SU-DHL-6 (cell line): ENCODE results near the gene PGM2.

Experiments used
- H2AFZ ChIP-seq: fragments of 200-600 bp; sonication (generic); 2 replicates; pipeline ENCODE4 v1.6.1; 2014; ENCODE audit warnings: low read depth, mild to moderate bottlenecking, moderate library complexity, mixed read lengths, antibody characterized with exemption, low read length; ENCODE audit not compliant: severe bottlenecking
- H3F3A ChIP-seq: fragments of 200-600 bp; shearing (Covaris generic); 2 replicates; pipeline ENCODE4 v1.6.0; 2016; ENCODE audit warnings: antibody characterized with exemption, mild to moderate bottlenecking; ENCODE audit not compliant: insufficient read depth
- H3K27ac ChIP-seq: fragments of 200-600 bp; sonication (generic); 2 replicates; pipeline ENCODE4 v1.5.1; 2016; ENCODE audit warnings: low read depth, mild to moderate bottlenecking, low read length, moderate library complexity, mixed read lengths
- H3K27me3 ChIP-seq: fragments of 200-600 bp; sonication (generic), shearing (Covaris generic); 2 replicates; pipeline ENCODE4 v1.6.0; 2014; ENCODE audit warnings: mild to moderate bottlenecking, low read length
- H3K36me3 ChIP-seq: fragments of 200-600 bp; sonication (generic); 2 replicates; pipeline ENCODE4 v1.6.1; 2014; ENCODE audit warnings: mild to moderate bottlenecking, low read length, mixed read lengths
- H3K4me2 ChIP-seq: fragments of 300-600, 200-600 bp; shearing (Covaris generic), sonication (generic); 2 replicates; pipeline ENCODE4 v1.6.0; 2014; ENCODE audit warnings: low read length, low read depth, mild to moderate bottlenecking; ENCODE audit not compliant: poor library complexity, severe bottlenecking
- H3K4me3 ChIP-seq: fragments of 200-600 bp; sonication (generic); 2 replicates; pipeline ENCODE4 v1.5.1; 2014; ENCODE audit warnings: antibody characterized with exemption, low read length, mild to moderate bottlenecking, mixed read lengths; ENCODE audit not compliant: insufficient read depth, poor library complexity, severe bottlenecking
- H3K79me2 ChIP-seq: fragments of 200-600 bp; sonication (generic); 2 replicates; pipeline ENCODE4 v1.6.1; 2014; ENCODE audit warnings: mild to moderate bottlenecking, low read length, moderate library complexity; ENCODE audit not compliant: insufficient read depth
- H3K9ac ChIP-seq: fragments of 200-600 bp; sonication (generic); 2 replicates; pipeline ENCODE4 v1.7.0; 2014; ENCODE audit warnings: mild to moderate bottlenecking, low read length
- H3K9me2 ChIP-seq: fragments of 200-600 bp; sonication (generic); replicated peaks from 2 replicates; pipeline ENCODE4 v1.6.1; 2014; ENCODE audit warnings: low read length; ENCODE audit not compliant: insufficient read depth
- H3K9me3 ChIP-seq: fragments of 200-600 bp; sonication (generic); 2 replicates; pipeline ENCODE4 v1.6.1; 2014; ENCODE audit warnings: low read length, mixed read lengths; ENCODE audit not compliant: insufficient read depth
- H4K20me1 ChIP-seq: fragments of 200-600 bp; sonication (generic); 2 replicates; pipeline ENCODE4 v1.6.1; 2014; ENCODE audit warnings: low read depth, mild to moderate bottlenecking, antibody characterized with exemption, low read length, moderate library complexity, mixed read lengths
- CTCF ChIP-seq: fragments of 200-600 bp; sonication (generic); IDR thresholded peaks from one replicate; pipeline ENCODE4 v1.5.1; 2017; ENCODE audit warnings: antibody characterized with exemption, mild to moderate bottlenecking, low read length, moderate library complexity; ENCODE audit not compliant: insufficient read depth, poor library complexity, severe bottlenecking
- EZH2phosphoT487 ChIP-seq: fragments of 200-600 bp; sonication (generic), shearing (Covaris generic); conservative IDR thresholded peaks from 2 replicates; pipeline ENCODE4 v1.6.1; 2018; ENCODE audit warnings: mild to moderate bottlenecking, antibody characterized with exemption, low read length, moderate library complexity, mixed read lengths

The PGM2 gene

GRCh38 chr4:37867102-37867501 lies 40.6 kb downstream of the PGM2 start:
- no peaks in the 10 kb centered on the region for H3K9me2 ChIP-seq
- no peak overlapping the region for H3K4me2 ChIP-seq

GRCh38 chr4:37868238-37868637 lies 41.8 kb downstream of the PGM2 start:
- TF ChIP-seq EZH2phosphoT487 (no peak), CTCF (no peak)
- Histone ChIP-seq H3K9ac (no peak overlapping the region), H3K4me3 (no peak overlapping the region), H3F3A (no peaks in the 10 kb centered on the region), H3K9me3 (no peaks in the 10 kb centered on the region), H3K27ac (no peak overlapping the region), H3K4me2 (no peak overlapping the region), H3K36me3 (no peaks in the 10 kb centered on the region), H4K20me1 (no peaks in the 10 kb centered on the region), H3K27me3 (no peaks in the 10 kb centered on the region), H2AFZ (no peak overlapping the region), H3K9me2 (no peaks in the 10 kb centered on the region), H3K79me2 (no peaks in the 10 kb centered on the region)

More at GRCh38 chr4:37867102-37867501, 40.6 kb downstream of the PGM2 start:
- no peaks in the 10 kb centered on the region for H4K20me1 ChIP-seq
- no peaks in the 10 kb centered on the region for H3K79me2 ChIP-seq
- H3K27ac ChIP-seq: no peak overlapping the region
- H3K9ac ChIP-seq: no peak overlapping the region
- no peak overlapping the region for H2AFZ ChIP-seq
- no peaks in the 10 kb centered on the region for H3K27me3 ChIP-seq
- no peak overlapping the region for H3K4me3 ChIP-seq
- no peak for TF ChIP-seq CTCF
- no peak for TF ChIP-seq EZH2phosphoT487
- peaks cover 9% of the 10 kb centered on the region; the same call in 1 of the 2 replicates for H3K36me3 ChIP-seq
- no peaks in the 10 kb centered on the region for H3F3A ChIP-seq
- H3K9me3 ChIP-seq: no peaks in the 10 kb centered on the region

- Histone ChIP-seq H3K27ac (no peak overlapping the region), H3K4me3 (no peak overlapping the region)
Measured at GRCh38 chr4:37872310-37872988, 46.0 kb downstream of the PGM2 start.

More at GRCh38 chr4:37872310-37872988, 46.0 kb downstream of the PGM2 start:
- Histone ChIP-seq H3K36me3 (no peaks in the 10 kb centered on the region), H4K20me1 (no peaks in the 10 kb centered on the region), H3K4me2 (no peak overlapping the region), H3K27me3 (no peaks in the 10 kb centered on the region), H3K9ac (no peak overlapping the region), H3K79me2 (no peaks in the 10 kb centered on the region), H2AFZ (no peak overlapping the region), H3K9me3 (no peaks in the 10 kb centered on the region), H3K9me2 (no peaks in the 10 kb centered on the region), H3F3A (no peaks in the 10 kb centered on the region)
- no peak for TF ChIP-seq CTCF
- no peak for TF ChIP-seq EZH2phosphoT487
